ENCODE measurements around the gene CMIP.

Gene CMIP

DNA sequence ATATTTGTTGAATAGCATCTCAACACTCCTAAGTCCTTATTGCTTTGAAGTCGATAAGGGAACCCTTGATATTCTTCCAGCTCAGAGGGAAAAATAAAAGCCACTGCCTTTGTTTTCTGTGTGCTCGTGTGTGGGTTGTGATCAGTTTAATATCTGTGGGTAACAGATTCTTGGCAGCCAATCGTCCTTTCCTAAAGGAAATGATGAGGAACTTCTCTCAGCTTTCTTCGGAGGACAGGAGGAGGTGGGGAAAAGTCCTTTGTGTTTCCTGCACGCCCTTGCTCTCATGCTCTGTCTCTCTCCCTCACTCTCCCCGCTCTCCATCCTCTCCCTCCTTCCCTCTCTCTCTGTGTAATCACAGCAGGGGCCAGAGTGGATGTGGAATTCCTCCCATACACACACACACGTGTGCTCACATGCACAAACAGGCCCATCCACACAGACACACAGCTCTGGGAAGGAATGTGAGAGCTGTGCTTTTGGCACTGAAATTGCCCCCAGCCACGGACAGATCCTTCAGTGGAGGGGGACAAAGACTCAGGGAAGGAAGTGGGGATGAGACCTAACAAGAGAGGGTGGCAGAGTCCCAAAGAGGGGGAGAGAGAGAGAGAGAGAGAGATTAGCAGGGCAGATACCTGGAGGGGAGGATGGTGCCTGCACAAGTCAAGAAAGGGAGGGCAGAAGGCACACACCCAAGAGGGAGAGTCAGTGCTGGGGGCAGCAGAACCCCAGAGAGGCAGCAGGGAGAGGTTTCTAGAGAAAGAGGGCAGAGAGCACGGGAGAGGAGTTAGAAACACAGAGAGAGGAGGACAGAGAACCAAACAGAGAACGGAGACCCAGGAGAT lies 250.9 kb downstream of the CMIP start:
- DNase-seq, result no peak

DNA sequence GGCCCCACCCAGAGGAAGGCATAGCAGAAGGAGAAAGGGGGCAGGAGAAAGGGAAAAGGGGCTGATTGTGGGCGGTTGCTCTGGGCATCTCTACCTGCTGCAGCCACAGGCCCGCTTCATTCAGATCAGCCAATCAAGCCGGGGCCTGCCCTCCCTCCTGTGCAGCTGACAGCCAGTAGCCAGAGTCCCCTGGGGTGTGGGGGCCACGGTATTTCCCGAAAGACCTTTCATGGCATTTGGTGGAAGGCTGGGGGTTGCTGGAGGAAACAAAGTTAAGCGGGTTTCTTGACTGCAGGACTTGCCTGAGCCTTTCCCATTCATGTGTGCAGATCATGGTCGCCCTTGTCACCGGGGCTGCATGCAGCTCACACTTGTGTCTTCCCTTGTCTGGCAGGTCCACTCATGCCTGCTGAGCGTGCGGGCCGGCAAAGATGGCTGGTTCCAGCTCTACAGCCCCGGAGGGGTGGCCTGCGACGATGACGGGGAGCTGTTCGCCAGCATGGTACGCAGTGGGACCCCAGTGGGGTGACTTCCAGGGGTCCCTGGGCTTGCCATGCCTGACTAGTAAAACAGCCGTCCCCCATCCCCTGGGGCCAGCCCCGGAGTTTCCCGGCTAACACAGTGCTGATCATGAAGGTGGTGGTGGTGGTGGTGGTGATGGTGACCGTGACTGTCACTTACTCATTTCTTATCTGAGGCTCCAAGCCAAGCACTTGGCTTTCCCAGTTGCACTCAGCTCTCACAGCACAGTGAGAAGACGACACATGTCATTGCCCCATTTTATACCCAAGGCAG lies 251.8 kb downstream of the CMIP start:
- DNase-seq, result no peak

DNA sequence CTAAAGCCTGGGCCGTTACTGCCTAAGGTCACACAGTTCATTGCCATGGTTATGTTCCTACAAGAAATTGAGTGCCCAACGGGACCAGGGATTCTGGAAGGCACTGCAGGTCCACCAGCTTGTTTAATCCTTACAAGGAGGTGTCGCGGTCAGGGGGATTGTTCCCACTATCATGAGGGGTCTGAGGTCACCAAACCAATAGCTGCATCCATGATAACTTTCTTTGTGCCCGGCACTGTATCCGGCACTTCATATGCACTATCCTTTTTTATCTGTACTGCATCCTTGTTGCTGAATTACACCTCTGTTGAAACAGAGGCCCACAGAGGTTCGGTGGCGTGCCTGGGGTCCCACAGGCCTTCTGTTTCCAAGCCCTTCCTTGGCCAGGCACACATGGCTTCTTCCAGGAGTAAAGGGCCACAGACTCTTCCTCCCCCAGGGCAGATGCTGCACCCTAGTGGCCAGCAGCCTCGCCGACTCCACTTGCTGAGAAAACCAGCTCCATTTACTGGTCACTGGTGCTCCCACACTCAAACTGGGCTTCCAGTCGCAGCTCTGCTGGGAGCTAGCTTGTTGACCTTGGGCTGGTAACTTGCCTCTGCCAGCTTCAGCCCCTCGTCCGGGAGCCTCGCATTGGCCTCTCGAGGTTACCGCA lies 252.5 kb downstream of the CMIP start:
- DNase-seq, result peak; percentile 42

GRCh38 chr16:81697616-81698309 lies 253.2 kb downstream of the CMIP start:
- no peak for DNase-seq

GRCh38 chr16:81698310-81698641 lies 253.7 kb downstream of the CMIP start:
- DNase-seq, result no peak

DNA sequence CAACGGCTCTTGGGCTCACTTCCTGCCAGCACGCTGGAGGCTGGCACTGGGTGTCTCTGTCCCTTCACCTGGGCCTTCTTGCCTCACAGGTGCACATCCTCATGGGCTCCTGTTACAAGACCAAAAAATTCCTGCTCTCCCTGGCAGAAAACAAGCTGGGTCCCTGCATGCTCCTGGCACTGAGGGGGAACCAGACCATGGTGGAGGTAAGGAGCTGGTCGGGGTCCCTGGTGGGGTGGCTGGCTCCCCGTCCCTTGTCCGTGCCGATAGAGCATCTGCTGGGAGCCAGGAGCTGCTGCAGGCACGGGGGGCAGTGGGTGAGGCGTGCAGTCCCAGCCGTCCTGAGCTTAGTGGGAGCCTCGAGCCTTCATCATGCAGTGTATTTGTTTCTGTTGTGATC lies 255.0 kb downstream of the CMIP start:
- no peak for DNase-seq

- no peak for DNase-seq
These were observed 255.6 kb downstream of the CMIP start for GRCh38 chr16:81700071-81700779.

DNA sequence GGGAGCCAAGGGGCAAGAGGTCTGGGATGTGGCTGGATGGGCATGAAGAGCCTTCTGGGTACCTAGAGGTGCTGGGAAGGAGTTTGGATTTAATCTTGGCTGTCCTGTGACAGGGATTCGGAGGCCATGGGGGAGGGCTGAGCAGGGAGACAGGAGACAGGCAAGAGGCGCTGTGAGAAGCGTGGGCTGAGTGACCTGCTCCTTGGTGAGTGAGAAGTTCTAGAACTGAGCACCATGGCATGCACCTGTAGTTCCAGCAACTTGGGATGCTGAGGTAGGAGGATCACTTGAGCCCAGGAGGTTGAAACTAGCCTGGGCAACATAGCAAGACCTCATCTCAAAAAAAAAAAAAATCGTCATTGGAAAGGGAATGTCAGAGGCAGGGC lies 256.2 kb downstream of the CMIP start:
- DNase-seq, result no peak

DNA sequence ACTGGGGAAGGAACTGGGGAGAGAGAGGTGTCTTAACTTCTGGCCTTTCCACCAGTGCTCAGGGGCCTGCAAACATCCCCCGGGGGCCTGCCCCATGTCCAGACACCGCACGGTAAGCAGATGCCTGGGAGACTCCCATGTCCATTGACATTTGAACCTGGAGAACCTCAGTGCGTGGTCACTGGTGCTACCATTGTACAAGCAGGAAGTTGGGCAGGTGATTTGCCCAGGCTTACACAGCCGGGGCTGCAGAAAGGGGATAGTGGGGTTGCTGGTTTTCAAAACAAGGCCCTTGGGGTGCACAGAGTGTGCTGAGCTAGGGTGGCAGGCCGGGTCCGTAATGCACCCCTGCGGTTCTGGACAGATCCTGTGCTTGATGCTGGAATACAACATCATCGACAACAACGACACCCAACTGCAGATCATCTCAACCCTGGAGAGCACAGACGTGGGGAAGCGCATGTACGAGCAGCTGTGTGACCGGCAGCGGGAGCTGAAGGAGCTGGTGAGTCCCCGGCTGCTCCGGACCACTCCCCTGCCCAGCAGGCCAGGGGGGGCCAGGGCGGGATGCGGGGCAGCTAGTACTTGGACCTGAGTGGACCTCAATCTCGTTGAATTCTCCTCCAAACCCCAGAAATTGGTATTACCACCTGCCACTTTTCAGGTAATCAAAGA lies 256.8 kb downstream of the CMIP start:
- no peak for DNase-seq

- DNase-seq, result no peak
These were observed 257.9 kb downstream of the CMIP start for GRCh38 chr16:81702506-81702905.

GRCh38 chr16:81703177-81704155 lies 258.9 kb downstream of the CMIP start:
- no peak for DNase-seq

- no peak for DNase-seq
These were observed 260.7 kb downstream of the CMIP start for GRCh38 chr16:81705261-81705660.

DNA sequence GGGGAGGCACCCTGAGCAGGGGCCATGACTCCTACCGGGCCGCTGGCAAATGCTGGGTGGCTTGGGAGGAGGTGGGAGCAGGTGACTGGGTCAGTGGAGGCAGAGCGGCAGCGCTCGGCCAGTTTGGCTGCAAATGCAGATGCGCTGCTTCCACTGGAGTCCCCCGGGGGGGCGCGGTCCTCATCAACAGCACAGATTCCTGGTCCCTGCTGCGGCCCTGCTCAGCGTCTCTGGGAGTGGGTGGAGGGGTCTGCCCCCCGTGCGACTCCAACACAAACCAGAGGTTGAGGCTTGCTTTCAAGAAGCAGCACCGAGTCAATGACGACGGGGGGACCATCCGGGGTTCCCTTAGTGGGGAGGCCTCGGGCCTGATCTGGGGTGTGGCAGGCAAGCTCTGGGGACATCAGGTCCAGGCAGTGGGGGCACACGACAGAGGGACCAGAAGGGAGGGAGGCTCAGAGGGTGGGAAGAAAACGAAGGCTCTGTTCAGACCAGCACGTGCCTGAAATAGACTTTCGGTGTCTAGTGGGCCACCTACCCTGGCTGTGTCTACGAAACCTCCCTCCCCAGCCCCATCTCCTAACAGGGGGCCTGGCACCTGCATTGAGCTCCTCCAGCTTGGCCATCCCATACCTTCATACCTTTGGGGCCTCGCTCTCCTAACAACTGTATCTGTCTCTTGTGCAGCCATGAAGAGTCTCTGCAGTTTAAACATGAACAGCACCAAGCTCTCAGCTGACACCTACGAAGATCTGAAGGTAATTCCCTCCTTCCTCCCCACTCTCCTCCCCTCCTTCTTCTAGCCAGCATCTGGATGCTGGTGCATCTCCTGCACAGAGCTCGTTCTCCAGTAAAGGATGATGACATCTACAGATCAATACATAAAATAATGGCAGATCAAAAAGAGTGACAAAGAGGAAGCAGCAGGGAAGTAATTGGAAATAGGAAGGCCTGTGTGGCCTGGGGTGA lies 262.0 kb downstream of the CMIP start:
- DNase-seq, result no peak

GRCh38 chr16:81707411-81708265 lies 263.0 kb downstream of the CMIP start:
- DNase-seq, result no peak

- no peak for DNase-seq
These were observed 263.8 kb downstream of the CMIP start for GRCh38 chr16:81708266-81709015.

- no peak for DNase-seq
These were observed 264.6 kb downstream of the CMIP start for GRCh38 chr16:81709016-81709900.

- DNase-seq, result no peak
These were observed 265.4 kb downstream of the CMIP start for GRCh38 chr16:81710044-81710443.

Data from activated CD4-positive, CD25-positive, alpha-beta regulatory T cell treated with anti-CD3 and anti-CD28 coated beads, Interleukin-2, amount 50 U/mL, for 72 hours (primary cell).